OCI-LY7 (cell line): ENCODE data around the gene RBBP8NL.

Source experiments
- EZH2phosphoT487 ChIP-seq: fragments of 200-600 bp; sonication (generic); IDR thresholded peaks from 2 replicates; pipeline ENCODE4 v1.6.1; 2018; ENCODE audit warnings: low read depth, borderline replicate concordance, mild to moderate bottlenecking, mixed run types, antibody characterized with exemption, low read length, moderate library complexity, mixed read lengths
- TF ChIP-seq, protein P1 (sequence below): fragments of 200-600 bp; sonication (generic); conservative IDR thresholded peaks from 2 replicates; pipeline ENCODE4 v1.5.1; 2014; ENCODE audit warnings: mild to moderate bottlenecking, antibody characterized with exemption, low read length, moderate library complexity, mixed read lengths

DNA sequence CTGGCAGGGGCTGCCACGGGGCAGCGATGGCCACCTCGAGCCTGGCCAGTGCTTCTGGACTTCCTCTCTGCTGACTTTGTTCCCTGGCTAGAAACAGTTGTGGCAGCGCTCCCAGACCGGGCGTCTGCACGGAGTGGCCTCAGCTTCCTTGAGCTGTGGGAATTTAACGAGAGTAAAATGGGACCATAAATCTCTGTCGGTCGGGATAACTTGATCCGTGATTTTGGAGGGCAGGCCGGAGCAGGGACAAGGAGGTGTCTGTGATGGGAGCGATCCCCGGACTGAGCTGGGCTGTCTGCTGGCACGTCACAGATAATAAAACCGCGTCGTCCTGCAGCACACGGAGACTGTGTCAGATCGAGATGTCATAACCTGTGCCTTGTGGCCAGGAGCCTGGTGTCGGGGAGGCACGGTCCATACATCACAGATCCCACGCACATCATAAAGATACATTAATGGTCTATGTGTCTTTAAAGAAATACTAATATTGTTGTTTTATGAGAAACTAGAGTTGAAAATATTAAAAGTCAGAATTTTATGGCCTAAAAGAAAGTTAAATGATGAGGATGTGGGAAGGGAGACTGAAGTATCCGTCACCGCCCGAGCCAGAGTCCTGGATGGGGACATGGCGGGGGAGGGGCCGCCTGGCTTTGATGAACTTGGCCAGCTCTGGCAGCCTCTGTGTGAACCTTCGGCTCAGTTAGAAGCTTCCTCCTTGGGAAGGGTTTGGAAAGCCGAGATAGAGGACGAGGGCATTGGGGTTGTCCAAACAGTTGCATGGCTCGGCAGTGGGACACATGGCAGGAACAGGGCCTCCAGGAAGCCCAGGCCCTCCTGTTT lies 6.5 kb upstream of the RBBP8NL start:
- TF ChIP-seq, protein P1, sequence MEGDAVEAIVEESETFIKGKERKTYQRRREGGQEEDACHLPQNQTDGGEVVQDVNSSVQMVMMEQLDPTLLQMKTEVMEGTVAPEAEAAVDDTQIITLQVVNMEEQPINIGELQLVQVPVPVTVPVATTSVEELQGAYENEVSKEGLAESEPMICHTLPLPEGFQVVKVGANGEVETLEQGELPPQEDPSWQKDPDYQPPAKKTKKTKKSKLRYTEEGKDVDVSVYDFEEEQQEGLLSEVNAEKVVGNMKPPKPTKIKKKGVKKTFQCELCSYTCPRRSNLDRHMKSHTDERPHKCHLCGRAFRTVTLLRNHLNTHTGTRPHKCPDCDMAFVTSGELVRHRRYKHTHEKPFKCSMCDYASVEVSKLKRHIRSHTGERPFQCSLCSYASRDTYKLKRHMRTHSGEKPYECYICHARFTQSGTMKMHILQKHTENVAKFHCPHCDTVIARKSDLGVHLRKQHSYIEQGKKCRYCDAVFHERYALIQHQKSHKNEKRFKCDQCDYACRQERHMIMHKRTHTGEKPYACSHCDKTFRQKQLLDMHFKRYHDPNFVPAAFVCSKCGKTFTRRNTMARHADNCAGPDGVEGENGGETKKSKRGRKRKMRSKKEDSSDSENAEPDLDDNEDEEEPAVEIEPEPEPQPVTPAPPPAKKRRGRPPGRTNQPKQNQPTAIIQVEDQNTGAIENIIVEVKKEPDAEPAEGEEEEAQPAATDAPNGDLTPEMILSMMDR = no peak
- no peak for TF ChIP-seq EZH2phosphoT487
